ENCODE results near the gene CUL3. TPM values are rescaled to one million over a fixed set of nuclear protein-coding genes. Genes with fewer than 3 reads are reported as not detected.
"Not testable (repeated sequence)": the region's sequence is repeated elsewhere in the genome, so short reads cannot be mapped to it uniquely, and the experiment has no call there.

CUL3 gene
- total RNA-seq, 1 experiment from 2014 or later: 132 TPM

DNA sequence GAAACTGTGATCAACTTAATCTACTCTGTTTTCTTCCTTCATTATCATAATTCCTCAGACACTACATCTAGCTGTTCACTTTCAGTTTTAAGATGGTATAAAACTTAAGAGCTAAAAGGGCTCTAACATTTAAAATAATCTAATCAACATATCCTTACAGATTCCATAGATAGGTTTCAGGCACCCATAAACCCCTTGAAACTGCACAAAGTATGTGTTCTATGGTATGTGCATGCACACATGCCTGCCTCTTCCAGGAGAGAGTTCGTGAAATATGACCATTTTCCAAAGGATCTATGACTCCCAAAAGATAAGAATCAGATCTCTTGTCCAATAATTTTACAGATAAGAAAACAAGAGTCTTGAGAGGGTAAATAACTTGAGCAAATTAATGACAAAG, 59.4 kb downstream of the CUL3 start:
- no peaks in the 10 kb centered on the region for H3K27me3 ChIP-seq (ENCODE audit: low read length)
- DNase-seq: no peak
- H3K9ac ChIP-seq (ENCODE audit: low read length): 0 out of 2 replicates have a peak overlapping the region, but pooled peaks have one; percentile 7
- H3K9me3 ChIP-seq (ENCODE audit: low read length): no peaks in the 10 kb centered on the region
- H4K20me1 ChIP-seq (ENCODE audit: insufficient read depth, low read depth, low read length): no peaks in the 10 kb centered on the region
- peaks cover 84% of the 10 kb centered on the region for H3K4me1 ChIP-seq (ENCODE audit: low read length)
- H3K27ac ChIP-seq (ENCODE audit: low read length): peak overlapping the region; percentile 73
- H3K4me2 ChIP-seq (ENCODE audit: low read depth, low read length, poor library complexity, severe bottlenecking): peak overlapping the region; percentile 54
- H3K36me3 ChIP-seq (ENCODE audit: insufficient read depth, low read length): peaks cover 4% of the 10 kb centered on the region
- no peak overlapping the region for H2AFZ ChIP-seq (ENCODE audit: low read length)
- H3K9me2 ChIP-seq (replicated peaks; ENCODE audit: insufficient read depth, low read length): no peaks in the 10 kb centered on the region
- H3K4me3 ChIP-seq (ENCODE audit: low read length): no peak overlapping the region
- H3K79me2 ChIP-seq (ENCODE audit: low read length): peaks cover 99% of the 10 kb centered on the region

DNA sequence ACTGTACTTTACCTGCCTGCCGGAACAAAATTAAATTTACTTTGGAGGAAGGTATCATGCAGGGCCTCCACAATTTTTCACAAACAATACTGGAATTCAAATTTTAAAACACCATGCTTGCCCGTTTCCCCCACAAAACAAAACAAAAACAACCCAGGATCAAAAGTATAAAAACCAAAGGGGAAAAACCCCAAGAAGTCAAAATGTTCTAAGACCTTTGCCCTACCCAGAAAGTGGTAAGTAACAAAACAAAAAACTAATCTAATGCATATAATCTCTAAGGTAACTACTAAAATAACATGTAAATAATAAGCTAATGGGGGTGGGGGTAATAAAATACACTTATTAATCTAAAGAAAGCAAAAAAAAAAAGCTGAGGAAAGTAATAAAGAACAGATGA, 60.5 kb downstream of the CUL3 start:
- H3K9me2 ChIP-seq (replicated peaks; ENCODE audit: insufficient read depth, low read length): no peaks in the 10 kb centered on the region
- H3K79me2 ChIP-seq (ENCODE audit: low read length): peaks cover 99% of the 10 kb centered on the region
- H3K9ac ChIP-seq (ENCODE audit: low read length): peak overlapping the region; percentile 37
- peak overlapping the region; percentile 73 for H3K27ac ChIP-seq (ENCODE audit: low read length)
- H3K4me3 ChIP-seq (ENCODE audit: low read length): peak overlapping the region; percentile 17; the same call in 1 of the 2 replicates
- peak overlapping the region; percentile 54 for H3K4me2 ChIP-seq (ENCODE audit: low read depth, low read length, poor library complexity, severe bottlenecking)
- no peaks in the 10 kb centered on the region for H3K27me3 ChIP-seq (ENCODE audit: low read length)
- H3K36me3 ChIP-seq (ENCODE audit: insufficient read depth, low read length): peaks cover 8% of the 10 kb centered on the region
- no peaks in the 10 kb centered on the region for H3K9me3 ChIP-seq (ENCODE audit: low read length)
- H3K4me1 ChIP-seq (ENCODE audit: low read length): peaks cover 94% of the 10 kb centered on the region
- no peaks in the 10 kb centered on the region for H4K20me1 ChIP-seq (ENCODE audit: insufficient read depth, low read depth, low read length)
- H2AFZ ChIP-seq (ENCODE audit: low read length): no peak overlapping the region
- DNase-seq: no peak

DNA sequence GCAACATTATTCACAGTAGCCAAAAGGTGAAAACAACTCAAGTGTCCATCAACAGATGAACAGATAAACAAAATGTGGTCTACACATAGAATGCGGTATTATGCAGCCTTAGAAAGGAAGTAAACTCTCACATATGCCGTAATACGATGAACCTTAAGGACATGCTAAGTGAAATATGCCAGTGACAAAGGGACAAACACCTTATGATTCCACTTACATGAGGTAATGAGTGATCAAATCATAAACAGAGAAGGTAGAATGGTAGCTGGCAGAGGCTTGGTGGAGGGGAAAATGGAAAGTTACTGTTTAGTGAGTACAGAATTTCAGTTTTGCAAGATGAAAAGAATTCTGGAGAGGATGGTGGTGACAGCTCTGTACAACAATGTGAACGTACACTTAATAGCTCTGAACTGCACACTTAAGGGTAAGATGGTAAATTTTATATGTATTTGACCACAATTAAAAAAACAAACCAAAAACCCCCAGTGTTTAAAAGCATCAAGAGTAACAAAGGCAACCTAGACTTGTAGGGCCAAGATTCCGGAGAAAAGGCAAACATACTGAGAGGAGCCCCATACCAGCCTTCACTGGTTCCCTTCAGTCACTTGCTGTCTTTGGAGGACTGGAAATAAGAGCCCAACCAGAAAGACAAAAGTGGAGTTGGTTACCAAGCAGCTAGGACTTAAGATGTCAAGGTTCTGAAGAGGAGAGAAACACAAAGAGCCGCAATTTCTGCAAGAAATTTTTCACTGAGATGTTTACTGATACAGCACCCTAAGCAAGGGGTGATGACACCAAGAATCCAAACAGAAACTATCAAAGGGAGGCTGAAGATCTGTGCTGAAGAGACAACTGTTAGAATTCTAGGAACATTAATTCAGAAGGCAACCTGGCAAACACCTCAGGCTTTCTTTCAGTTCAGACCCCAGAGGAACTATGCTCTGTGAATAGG, 61.3 kb downstream of the CUL3 start:
- H3K36me3 ChIP-seq (ENCODE audit: insufficient read depth, low read length): peaks cover 8% of the 10 kb centered on the region
- peaks cover 99% of the 10 kb centered on the region for H3K79me2 ChIP-seq (ENCODE audit: low read length)
- no peak for DNase-seq
- H3K9me3 ChIP-seq (ENCODE audit: low read length): no peaks in the 10 kb centered on the region
- peak overlapping the region; percentile 7; the same call in 1 of the 2 replicates for H3K4me3 ChIP-seq (ENCODE audit: low read length)
- peak overlapping the region; percentile 54 for H3K4me2 ChIP-seq (ENCODE audit: low read depth, low read length, poor library complexity, severe bottlenecking)
- no peaks in the 10 kb centered on the region for H3K9me2 ChIP-seq (replicated peaks; ENCODE audit: insufficient read depth, low read length)
- no peaks in the 10 kb centered on the region for H4K20me1 ChIP-seq (ENCODE audit: insufficient read depth, low read depth, low read length)
- H2AFZ ChIP-seq (ENCODE audit: low read length): no peak overlapping the region
- peak overlapping the region; percentile 37 for H3K9ac ChIP-seq (ENCODE audit: low read length)
- peaks cover 98% of the 10 kb centered on the region for H3K4me1 ChIP-seq (ENCODE audit: low read length)
- H3K27me3 ChIP-seq (ENCODE audit: low read length): no peaks in the 10 kb centered on the region
- peak overlapping the region; percentile 73 for H3K27ac ChIP-seq (ENCODE audit: low read length)

DNA sequence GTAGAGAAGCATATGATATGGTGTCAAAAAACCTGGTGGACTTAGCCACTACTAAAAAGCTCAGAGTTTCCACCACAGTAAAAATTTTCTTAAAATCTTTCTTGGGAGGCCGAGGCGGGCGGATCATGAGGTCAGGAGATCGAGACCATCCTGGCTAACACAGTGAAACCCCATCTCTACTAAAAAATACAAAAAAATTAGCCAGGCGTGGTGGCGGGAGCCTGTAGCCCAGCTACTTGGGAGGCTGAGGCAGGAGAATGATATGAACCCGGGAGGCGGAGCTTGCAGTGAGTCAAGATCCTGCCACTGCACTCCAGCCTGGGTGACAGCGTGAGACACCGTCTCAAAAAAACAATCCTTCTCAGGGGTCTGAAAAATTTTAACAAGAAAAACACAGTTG, 62.7 kb downstream of the CUL3 start:
- not testable (repeated sequence) for H3K4me3 ChIP-seq (ENCODE audit: low read length); H2AFZ ChIP-seq (ENCODE audit: low read length); H3K9me3 ChIP-seq (ENCODE audit: low read length); H3K27me3 ChIP-seq (ENCODE audit: low read length); H3K9me2 ChIP-seq (replicated peaks; ENCODE audit: insufficient read depth, low read length); DNase-seq; H4K20me1 ChIP-seq (ENCODE audit: insufficient read depth, low read depth, low read length); H3K36me3 ChIP-seq (ENCODE audit: insufficient read depth, low read length); H3K9ac ChIP-seq (ENCODE audit: low read length)
- H3K4me1 ChIP-seq (ENCODE audit: low read length): peaks cover 98% of the 10 kb centered on the region
- peaks cover 99% of the 10 kb centered on the region for H3K79me2 ChIP-seq (ENCODE audit: low read length)
- H3K4me2 ChIP-seq (ENCODE audit: low read depth, low read length, poor library complexity, severe bottlenecking): peak overlapping the region; percentile 54
- peak overlapping the region; percentile 89 for H3K27ac ChIP-seq (ENCODE audit: low read length)

DNA sequence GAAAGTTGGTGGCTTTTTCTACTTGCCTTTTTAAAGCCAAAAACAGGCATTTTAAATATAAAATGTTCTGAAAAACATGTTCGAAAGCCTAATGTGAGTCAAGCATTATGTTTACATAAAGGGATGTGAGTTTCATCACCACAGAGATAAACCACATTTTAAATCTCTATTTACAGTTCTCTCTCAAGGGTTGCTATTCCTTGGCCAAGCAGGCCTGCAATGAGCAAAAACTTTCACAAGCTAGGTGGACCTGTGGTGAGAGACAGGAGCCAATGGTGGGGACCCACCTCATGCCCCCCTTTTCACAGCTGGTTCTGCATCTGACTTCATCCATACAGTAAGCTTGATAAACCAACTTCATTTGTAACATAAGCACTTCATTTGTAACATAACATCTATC, 65.1 kb downstream of the CUL3 start:
- Histone ChIP-seq H2AFZ (ENCODE audit: low read length) (no peak overlapping the region), H3K79me2 (ENCODE audit: low read length) (peaks cover 100% of the 10 kb centered on the region), H3K9me2 (replicated peaks; ENCODE audit: insufficient read depth, low read length) (no peaks in the 10 kb centered on the region), H3K27me3 (ENCODE audit: low read length) (no peaks in the 10 kb centered on the region), H3K27ac (ENCODE audit: low read length) (peak overlapping the region; percentile 89), H4K20me1 (ENCODE audit: insufficient read depth, low read depth, low read length) (no peaks in the 10 kb centered on the region), H3K4me3 (ENCODE audit: low read length) (no peak overlapping the region), H3K9ac (ENCODE audit: low read length) (peak overlapping the region; percentile 8; the same call in 1 of the 2 replicates), H3K4me2 (ENCODE audit: low read depth, low read length, poor library complexity, severe bottlenecking) (peak overlapping the region; percentile 54), H3K36me3 (ENCODE audit: insufficient read depth, low read length) (peaks cover 10% of the 10 kb centered on the region), H3K9me3 (ENCODE audit: low read length) (no peaks in the 10 kb centered on the region), H3K4me1 (ENCODE audit: low read length) (peaks cover 79% of the 10 kb centered on the region)
- DNase-seq: no peak

DNA sequence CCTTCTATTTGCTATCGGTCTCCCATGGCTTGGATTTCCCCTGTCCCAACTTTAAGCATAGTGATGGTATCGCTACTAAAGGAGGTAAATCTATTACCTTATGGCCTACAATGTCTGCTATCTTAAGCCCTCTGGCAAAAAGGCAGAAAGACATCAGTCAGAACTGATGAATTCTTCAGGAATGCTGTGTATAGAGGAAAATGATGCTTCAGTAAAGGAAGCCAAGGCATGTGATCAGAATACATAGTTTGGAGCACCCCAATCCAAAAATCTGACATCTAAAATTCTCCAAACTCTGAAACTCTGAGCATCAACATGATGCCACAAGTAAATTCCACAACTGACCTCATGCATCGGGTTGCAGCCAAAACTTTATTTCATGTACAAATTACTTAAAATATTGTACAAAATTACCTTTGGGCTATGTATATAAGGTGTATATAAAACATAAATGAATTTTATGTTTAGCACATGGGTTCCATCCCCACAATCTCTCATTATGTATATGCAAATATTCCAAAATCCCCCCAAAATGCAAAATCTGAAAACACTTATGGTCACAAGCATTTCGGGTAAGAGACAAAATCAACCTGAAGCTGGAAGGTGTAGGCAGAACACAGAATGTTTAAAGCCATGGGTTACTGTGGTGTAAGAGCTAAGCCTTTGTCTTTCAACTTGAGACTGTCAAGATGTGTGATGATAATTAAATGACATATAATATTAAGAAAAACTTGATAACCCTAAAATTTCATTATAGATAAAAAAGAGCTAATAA, 66.2 kb downstream of the CUL3 start:
- no peaks in the 10 kb centered on the region for H3K9me2 ChIP-seq (replicated peaks; ENCODE audit: insufficient read depth, low read length)
- H3K79me2 ChIP-seq (ENCODE audit: low read length): peaks cover 100% of the 10 kb centered on the region
- no peak overlapping the region for H2AFZ ChIP-seq (ENCODE audit: low read length)
- H3K9me3 ChIP-seq (ENCODE audit: low read length): no peaks in the 10 kb centered on the region
- peaks cover 68% of the 10 kb centered on the region for H3K4me1 ChIP-seq (ENCODE audit: low read length)
- H3K36me3 ChIP-seq (ENCODE audit: insufficient read depth, low read length): peaks cover 17% of the 10 kb centered on the region
- no peak overlapping the region for H3K4me3 ChIP-seq (ENCODE audit: low read length)
- peak overlapping the region; percentile 54 for H3K4me2 ChIP-seq (ENCODE audit: low read depth, low read length, poor library complexity, severe bottlenecking)
- peak overlapping the region; percentile 89 for H3K27ac ChIP-seq (ENCODE audit: low read length)
- H3K9ac ChIP-seq (ENCODE audit: low read length): peak overlapping the region; percentile 20; the same call in 1 of the 2 replicates
- H3K27me3 ChIP-seq (ENCODE audit: low read length): no peaks in the 10 kb centered on the region
- peak; percentile 60 for DNase-seq
- H4K20me1 ChIP-seq (ENCODE audit: insufficient read depth, low read depth, low read length): no peaks in the 10 kb centered on the region

DNA sequence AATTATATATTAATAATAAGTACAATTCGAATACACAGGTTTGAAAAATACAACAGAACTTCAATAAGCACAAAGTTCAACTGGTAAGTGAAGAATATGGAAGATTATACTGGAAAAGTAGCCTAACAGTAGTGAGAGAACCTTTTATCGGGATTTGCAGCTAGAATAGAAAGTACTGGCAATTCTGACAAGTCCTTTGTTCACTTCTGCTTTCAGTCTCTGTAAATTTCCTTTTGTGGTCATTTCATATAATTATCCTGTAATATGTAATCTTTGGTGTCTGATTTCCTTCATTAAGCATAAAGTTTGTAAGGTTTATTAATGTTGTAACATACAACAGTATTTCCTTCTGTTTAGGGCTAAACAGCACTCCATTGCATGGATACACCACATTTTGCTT, 67.2 kb downstream of the CUL3 start:
- Histone ChIP-seq H3K4me1 (ENCODE audit: low read length) (peaks cover 58% of the 10 kb centered on the region), H3K79me2 (ENCODE audit: low read length) (peaks cover 100% of the 10 kb centered on the region), H4K20me1 (ENCODE audit: insufficient read depth, low read depth, low read length) (no peaks in the 10 kb centered on the region), H3K4me3 (ENCODE audit: low read length) (peak overlapping the region; percentile 7; the same call in 1 of the 2 replicates), H3K9me2 (replicated peaks; ENCODE audit: insufficient read depth, low read length) (no peaks in the 10 kb centered on the region), H3K9ac (ENCODE audit: low read length) (peak overlapping the region; percentile 19; the same call in 1 of the 2 replicates), H2AFZ (ENCODE audit: low read length) (no peak overlapping the region), H3K36me3 (ENCODE audit: insufficient read depth, low read length) (peaks cover 24% of the 10 kb centered on the region), H3K4me2 (ENCODE audit: low read depth, low read length, poor library complexity, severe bottlenecking) (peak overlapping the region; percentile 54), H3K9me3 (ENCODE audit: low read length) (no peaks in the 10 kb centered on the region), H3K27ac (ENCODE audit: low read length) (peak overlapping the region; percentile 89), H3K27me3 (ENCODE audit: low read length) (no peaks in the 10 kb centered on the region)
- DNase-seq: peak; percentile 60

DNA sequence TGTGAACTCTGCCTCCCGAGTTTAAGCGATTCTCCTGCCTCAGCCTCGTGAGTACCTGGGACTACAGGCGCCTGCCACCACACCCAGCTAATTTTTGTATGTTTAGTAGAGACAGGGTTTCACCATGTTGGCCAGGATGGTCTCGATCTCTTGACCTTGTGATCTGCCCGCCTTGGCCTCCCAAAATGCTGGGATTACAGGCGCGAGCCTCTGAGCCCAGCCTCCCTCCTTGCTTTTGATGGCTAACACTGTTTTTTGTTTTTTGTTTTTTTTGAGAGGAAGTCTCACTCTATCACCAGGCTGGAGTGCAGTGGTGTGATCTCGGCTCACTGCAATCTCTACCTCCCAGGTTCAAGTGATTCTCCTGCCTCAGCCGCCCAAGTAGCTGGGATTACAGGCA, 68.8 kb downstream of the CUL3 start:
- not testable (repeated sequence) for H4K20me1 ChIP-seq (ENCODE audit: insufficient read depth, low read depth, low read length); H3K27me3 ChIP-seq (ENCODE audit: low read length); H2AFZ ChIP-seq (ENCODE audit: low read length); H3K9me2 ChIP-seq (replicated peaks; ENCODE audit: insufficient read depth, low read length); H3K27ac ChIP-seq (ENCODE audit: low read length); H3K9me3 ChIP-seq (ENCODE audit: low read length); H3K4me3 ChIP-seq (ENCODE audit: low read length); DNase-seq; H3K9ac ChIP-seq (ENCODE audit: low read length); H3K4me2 ChIP-seq (ENCODE audit: low read depth, low read length, poor library complexity, severe bottlenecking)
- peaks cover 27% of the 10 kb centered on the region for H3K36me3 ChIP-seq (ENCODE audit: insufficient read depth, low read length)
- H3K4me1 ChIP-seq (ENCODE audit: low read length): peaks cover 42% of the 10 kb centered on the region
- H3K79me2 ChIP-seq (ENCODE audit: low read length): peaks cover 96% of the 10 kb centered on the region

Data from Karpas-422 (cell line).